H9 (cell line): ENCODE results near the gene FRRS1L. TPM values are rescaled to one million over a fixed set of nuclear protein-coding genes. Genes with fewer than 3 reads are reported as not detected.

ENCODE experiments used
- DNase-seq: peaks from one replicate; pipeline ENCODE4 v3.0.0-alpha.2; 2017
- H2AFZ ChIP-seq: one replicate; pipeline ENCODE4 v1.6.1; 2013; ENCODE audit warnings: mild to moderate bottlenecking, low read length, control low read depth, moderate library complexity
- H2AK5ac ChIP-seq: 2 replicates; pipeline ENCODE4 v1.6.1; 2013; ENCODE audit warnings: low read length, control low read depth, mixed read lengths; ENCODE audit not compliant: insufficient read length
- H2BK120ac ChIP-seq: one replicate; pipeline ENCODE4 v1.6.1; 2013; ENCODE audit warnings: low read depth, mild to moderate bottlenecking, low read length, control low read depth, inconsistent platforms; ENCODE audit not compliant: poor library complexity, severe bottlenecking
- H2BK12ac ChIP-seq: 2 replicates; pipeline ENCODE4 v1.6.1; 2013; ENCODE audit warnings: low read length, control low read depth, mixed read lengths, low read depth; ENCODE audit not compliant: insufficient read length
- H2BK15ac ChIP-seq: 2 replicates; pipeline ENCODE4 v1.6.1; 2013; ENCODE audit warnings: low read depth, low read length, control low read depth
- H2BK20ac ChIP-seq: one replicate; pipeline ENCODE4 v1.6.1; 2013; ENCODE audit warnings: low read depth, mild to moderate bottlenecking, low read length, control low read depth, inconsistent platforms; ENCODE audit not compliant: poor library complexity, severe bottlenecking
- H2BK5ac ChIP-seq: 2 replicates; pipeline ENCODE4 v1.6.1; 2013; ENCODE audit warnings: low read length, control low read depth, mixed read lengths; ENCODE audit not compliant: insufficient read length
- H3K14ac ChIP-seq: 2 replicates; pipeline ENCODE4 v1.6.1; 2013; ENCODE audit warnings: low read length, control low read depth; ENCODE audit not compliant: insufficient read depth
- H3K18ac ChIP-seq: 2 replicates; pipeline ENCODE4 v1.6.1; 2013; ENCODE audit warnings: low read depth, mild to moderate bottlenecking, mixed read lengths, low read length, control low read depth; ENCODE audit not compliant: insufficient read length
- H3K23ac ChIP-seq: 2 replicates; pipeline ENCODE4 v1.6.1; 2013; ENCODE audit warnings: low read length, control low read depth, mixed read lengths, low read depth; ENCODE audit not compliant: insufficient read length
- H3K23me2 ChIP-seq: 2 replicates; pipeline ENCODE4 v1.6.1; 2013; ENCODE audit warnings: low read depth, mild to moderate bottlenecking, mixed read lengths, low read length, control low read depth; ENCODE audit not compliant: insufficient read length, poor library complexity, severe bottlenecking
- H3K27ac ChIP-seq: 2 replicates; pipeline ENCODE4 v1.5.1; 2013; ENCODE audit warnings: low read length, control low read depth, mixed read lengths, low read depth; ENCODE audit not compliant: insufficient read length
- H3K27me3 ChIP-seq: 2 replicates; pipeline ENCODE4 v1.6.1; 2013; ENCODE audit warnings: low read length, control low read depth, inconsistent platforms; ENCODE audit not compliant: insufficient read depth
- H3K4ac ChIP-seq: 2 replicates; pipeline ENCODE4 v1.6.1; 2013; ENCODE audit warnings: low read depth, mild to moderate bottlenecking, control low read depth, inconsistent platforms, low read length, moderate library complexity
- H3K4me1 ChIP-seq: 2 replicates; pipeline ENCODE4 v1.6.1; 2013; ENCODE audit warnings: low read length, control low read depth, inconsistent platforms; ENCODE audit not compliant: insufficient read depth
- H3K4me2 ChIP-seq: 2 replicates; pipeline ENCODE4 v1.6.1; 2013; ENCODE audit warnings: low read length, control low read depth, mixed read lengths; ENCODE audit not compliant: insufficient read length, insufficient read depth
- H3K56ac ChIP-seq: 2 replicates; pipeline ENCODE4 v1.6.1; 2013; ENCODE audit warnings: low read depth, mild to moderate bottlenecking, mixed read lengths, low read length, control low read depth; ENCODE audit not compliant: insufficient read length
- H3K79me1 ChIP-seq: 2 replicates; pipeline ENCODE4 v1.6.1; 2013; ENCODE audit warnings: low read depth, mild to moderate bottlenecking, moderate library complexity, low read length, control low read depth, inconsistent platforms; ENCODE audit not compliant: insufficient read depth, poor library complexity, severe bottlenecking
- H3K79me2 ChIP-seq: 2 replicates; pipeline ENCODE4 v1.6.1; 2013; ENCODE audit warnings: low read length, control low read depth, inconsistent platforms; ENCODE audit not compliant: insufficient read depth
- H3K9ac ChIP-seq: 2 replicates; pipeline ENCODE4 v1.6.1; 2013; ENCODE audit warnings: low read length, control low read depth, mixed read lengths; ENCODE audit not compliant: insufficient read length; ENCODE audit errors: extremely low read depth
- H3K9me3 ChIP-seq: one replicate; pipeline ENCODE4 v1.6.1; 2013; ENCODE audit warnings: low read depth, low read length, inconsistent platforms; ENCODE audit not compliant: control insufficient read depth
- H3T11ph ChIP-seq: one replicate; pipeline ENCODE4 v1.6.1; 2013; ENCODE audit warnings: mild to moderate bottlenecking, low read length, control low read depth, inconsistent platforms
- H4K20me1 ChIP-seq: one replicate; pipeline ENCODE4 v1.6.1; 2013; ENCODE audit not compliant: control insufficient read depth, insufficient read length, insufficient read depth
- H4K5ac ChIP-seq: 2 replicates; pipeline ENCODE4 v1.6.1; 2013; ENCODE audit warnings: low read depth, mild to moderate bottlenecking, mixed read lengths, low read length, control low read depth; ENCODE audit not compliant: insufficient read length
- H4K8ac ChIP-seq: replicated peaks from 2 replicates; pipeline ENCODE4 v1.6.1; 2013; ENCODE audit warnings: low read length, control low read depth, mixed read lengths, low read depth; ENCODE audit not compliant: insufficient read length
- H4K91ac ChIP-seq: 2 replicates; pipeline ENCODE4 v1.6.1; 2013; ENCODE audit warnings: low read depth, mild to moderate bottlenecking, moderate library complexity, mixed read lengths, low read length, control low read depth; ENCODE audit not compliant: insufficient read length
- H3K27ac Mint-ChIP-seq, 3 experiments: 2 replicates in 2 of 3; 3 replicates in 1 of 3; pipeline ENCODE4 v1.8.0; 2020 to 2021; ENCODE audit warnings: mixed read lengths in 3 of 3, mild to moderate bottlenecking in 1 of 3, moderate library complexity in 1 of 3
- H3K27me3 Mint-ChIP-seq: 2 replicates; pipeline ENCODE4 v1.8.0; 2021; ENCODE audit warnings: low read depth, mild to moderate bottlenecking, moderate library complexity, mixed read lengths
- H3K36me3 Mint-ChIP-seq, 3 experiments: 2 replicates in 2 of 3; 3 replicates in 1 of 3; pipeline ENCODE4 v1.8.0; 2020 to 2021; ENCODE audit warnings: low read depth in 3 of 3, mixed read lengths in 3 of 3; ENCODE audit not compliant: insufficient read depth in 1 of 3
- H3K4me1 Mint-ChIP-seq, 2 experiments: 2 replicates each; pipeline ENCODE4 v1.8.0; 2020; ENCODE audit warnings: mixed read lengths in 2 of 2
- H3K4me3 Mint-ChIP-seq, 2 experiments: 2 replicates in 1 of 2; 3 replicates in 1 of 2; pipeline ENCODE4 v1.8.0; 2020 to 2021; ENCODE audit warnings: mild to moderate bottlenecking in 2 of 2, mixed read lengths in 2 of 2, moderate library complexity in 1 of 2
- H3K9me3 Mint-ChIP-seq, 2 experiments: 2 replicates in 1 of 2; 3 replicates in 1 of 2; pipeline ENCODE4 v1.8.0; 2020; ENCODE audit warnings: mild to moderate bottlenecking in 2 of 2, mixed read lengths in 2 of 2, moderate library complexity in 1 of 2
- CTCF ChIP-seq: fragments of 200-600 bp; sonication (generic); conservative IDR thresholded peaks from 3 replicates; pipeline ENCODE4 v1.8.0; 2021; ENCODE audit warnings: antibody characterized with exemption, mild to moderate bottlenecking
- WGBS: extraction: QIAGEN DNeasy Blood & Tissue Kit; methylation state at CpG from one replicate; pipeline ENCODE4 v1.1.7; 2013; ENCODE audit warnings: missing lambda C conversion rate, low lambda C conversion rate, mixed read lengths; ENCODE audit not compliant: insufficient read length; ENCODE audit errors: extremely low coverage; 5-methylcytosine and 5-hydroxymethylcytosine counted together
- total RNA-seq: library from RNA; stranded (reverse); gene quantifications from 2 replicates; pipeline ENCODE4 v1.2.1, GENCODE V29; 2021

FRRS1L gene
- total RNA-seq, 1 experiment from 2014 or later, result 3.3 TPM

GRCh38 chr9:109193974-109194556, 27.0 kb upstream of the FRRS1L start:
- no peaks in the 10 kb centered on the region for H3K9me3 Mint-ChIP-seq
- H3T11ph ChIP-seq, result no peak overlapping the region
- H2BK120ac ChIP-seq, result no peak overlapping the region
- no peak overlapping the region for H2BK20ac ChIP-seq
- H3K4ac ChIP-seq, result no peak overlapping the region
- no peak overlapping the region for H3K4me2 ChIP-seq
- H3K4me1 Mint-ChIP-seq, result peaks cover 6 to 7% of the 10 kb centered on the region in 2 experiments; a peak in 3 of 4 replicates
- H4K5ac ChIP-seq, result no peak overlapping the region
- DNase-seq, result no peak
- no peak overlapping the region for H2BK15ac ChIP-seq
- no peak overlapping the region for H4K8ac ChIP-seq
- H3K14ac ChIP-seq, result no peak overlapping the region
- H3K9ac ChIP-seq, result no peak overlapping the region
- no peak overlapping the region; a peak in 1 of 7 replicates for H3K27ac Mint-ChIP-seq
- no peaks in the 10 kb centered on the region for H3K36me3 Mint-ChIP-seq
- H3K56ac ChIP-seq, result no peak overlapping the region
- no peaks in the 10 kb centered on the region for H3K9me3 ChIP-seq
- H3K79me1 ChIP-seq, result no peaks in the 10 kb centered on the region
- H4K91ac ChIP-seq, result no peak overlapping the region
- H4K20me1 ChIP-seq, result no peaks in the 10 kb centered on the region
- no CpG with 5 or more reads among the region's 11 CpGs for WGBS
- H2AFZ ChIP-seq, result no peak overlapping the region
- peaks cover 5% of the 10 kb centered on the region for H3K27me3 Mint-ChIP-seq
- no peak overlapping the region for H2AK5ac ChIP-seq
- no peaks in the 10 kb centered on the region for H3K79me2 ChIP-seq
- no peaks in the 10 kb centered on the region for H3K4me1 ChIP-seq
- no peaks in the 10 kb centered on the region for H3K27me3 ChIP-seq
- no peak overlapping the region for H3K27ac ChIP-seq
- H3K23ac ChIP-seq, result no peak overlapping the region
- H3K4me3 Mint-ChIP-seq, result no peak overlapping the region
- H3K23me2 ChIP-seq, result no peaks in the 10 kb centered on the region
- no peak overlapping the region for H3K18ac ChIP-seq
- no peak for TF ChIP-seq CTCF
- no peak overlapping the region for H2BK5ac ChIP-seq
- no peak overlapping the region for H2BK12ac ChIP-seq
